Subcutaneous preadipocyte (primary cell): Measurements from ENCODE around the gene SPATA3. TPM values are rescaled to one million over a fixed set of nuclear protein-coding genes. Genes with fewer than 3 reads are reported as not detected.

Experiments used
- total RNA-seq: library from RNA; depleted of rRNA; stranded (reverse); fragments of >200 nt; gene quantifications from 2 replicates; pipeline ENCODE4 v1.2.3, GENCODE V29; 2012

Gene SPATA3
- total RNA-seq = not detected in 2 replicates

GRCh38 chr2:230995821-230996220, at the start of gene SPATA3:
Gene SPATA3 (plus strand): TSS chr2:230996121. CDS start chr2:230996234, 113 bp downstream.

GRCh38 chr2:231037202-231037730, 41.3 kb downstream of the SPATA3 start, which contains the start of gene C2orf72:
Gene C2orf72 (plus strand): TSS chr2:231037523. CDS start chr2:231037566, 43 bp downstream.

GRCh38 chr2:231056453-231057416, 60.8 kb downstream of the SPATA3 start, which contains the start of gene PSMD1:
Gene PSMD1 (plus strand): TSS chr2:231056867. CDS start chr2:231057026, 159 bp downstream.

Other genes with a start within 250 kb of the SPATA3 start
- gene ITM2C, start 131.2 kb upstream of the SPATA3 start, total RNA-seq = 15.4 and 18.4 TPM in 2 replicates
- under 0.01 TPM in 1 of 2 replicates, not detected in the other for gene GPR55, start 70.9 kb upstream of the SPATA3 start, total RNA-seq
- gene C2orf72, start 41.4 kb downstream of the SPATA3 start, total RNA-seq = 0.20 and 0.37 TPM in 2 replicates
- gene PSMD1, start 60.7 kb downstream of the SPATA3 start, total RNA-seq = 99.9 and 127 TPM in 2 replicates
- 0.59 and 2.6 TPM in 2 replicates for gene HTR2B, start 128.9 kb downstream of the SPATA3 start, total RNA-seq
- gene ARMC9, start 202.5 kb downstream of the SPATA3 start, total RNA-seq = 25.4 and 45.9 TPM in 2 replicates